Measurements from ENCODE around the gene TMEM80.

- TF ChIP-seq, protein P1, sequence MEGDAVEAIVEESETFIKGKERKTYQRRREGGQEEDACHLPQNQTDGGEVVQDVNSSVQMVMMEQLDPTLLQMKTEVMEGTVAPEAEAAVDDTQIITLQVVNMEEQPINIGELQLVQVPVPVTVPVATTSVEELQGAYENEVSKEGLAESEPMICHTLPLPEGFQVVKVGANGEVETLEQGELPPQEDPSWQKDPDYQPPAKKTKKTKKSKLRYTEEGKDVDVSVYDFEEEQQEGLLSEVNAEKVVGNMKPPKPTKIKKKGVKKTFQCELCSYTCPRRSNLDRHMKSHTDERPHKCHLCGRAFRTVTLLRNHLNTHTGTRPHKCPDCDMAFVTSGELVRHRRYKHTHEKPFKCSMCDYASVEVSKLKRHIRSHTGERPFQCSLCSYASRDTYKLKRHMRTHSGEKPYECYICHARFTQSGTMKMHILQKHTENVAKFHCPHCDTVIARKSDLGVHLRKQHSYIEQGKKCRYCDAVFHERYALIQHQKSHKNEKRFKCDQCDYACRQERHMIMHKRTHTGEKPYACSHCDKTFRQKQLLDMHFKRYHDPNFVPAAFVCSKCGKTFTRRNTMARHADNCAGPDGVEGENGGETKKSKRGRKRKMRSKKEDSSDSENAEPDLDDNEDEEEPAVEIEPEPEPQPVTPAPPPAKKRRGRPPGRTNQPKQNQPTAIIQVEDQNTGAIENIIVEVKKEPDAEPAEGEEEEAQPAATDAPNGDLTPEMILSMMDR (IDR thresholded peaks at IDR 0.05; ENCODE audit: low read length): no peak
- TF ChIP-seq EZH2 (IDR thresholded peaks at IDR 0.05; ENCODE audit: borderline replicate concordance, low read length): no peak
These were observed 46.5 kb downstream of the TMEM80 start for GRCh38 chr11:742156-742546.
